Endometrial microvascular endothelial cells (primary cell): ENCODE data around the gene OSER1. TPM values are rescaled to one million over a fixed set of nuclear protein-coding genes. Genes with fewer than 3 reads are reported as not detected.
"Not testable (repeated sequence)": the region's sequence is repeated elsewhere in the genome, so short reads cannot be mapped to it uniquely, and the experiment has no call there.

ENCODE experiments used
- in situ Hi-C: cut with HindIII; loops from 2 replicates; pipeline ENCODE4 v1.10.0; 2017; ENCODE audit warnings: low sequenced_read_pairs, low pct_unique_long_range_greater_than_20kb; ENCODE audit errors: inconsistent ontology term
- total RNA-seq: library from RNA; depleted of rRNA; stranded (reverse); fragments of >200 nt; gene quantifications from one replicate; pipeline ENCODE4 v1.2.3, GENCODE V29; 2015; ENCODE audit errors: inconsistent ontology term

Gene OSER1
- total RNA-seq, 1 donor from 2014 or later: 36.9 TPM

- in situ Hi-C loops: no loop called here
Observed at GRCh38 chr20:44207126-44207723, 3.3 kb downstream of the OSER1 start.

- in situ Hi-C loops: no loop called here
Observed at GRCh38 chr20:44206132-44206531, 4.4 kb downstream of the OSER1 start.

GRCh38 chr20:44204832-44205215 lies 5.7 kb downstream of the OSER1 start:
- in situ Hi-C loops: no loop called here

- in situ Hi-C loops: no loop called here
Observed at GRCh38 chr20:44204156-44204831, 6.3 kb downstream of the OSER1 start.

- in situ Hi-C loops: no loop called here
Observed at GRCh38 chr20:44203161-44203560, 7.4 kb downstream of the OSER1 start.

- in situ Hi-C loops: no loop called here
Observed at GRCh38 chr20:44200983-44201382, 9.6 kb downstream of the OSER1 start.

- in situ Hi-C loops: no loop called here
Observed at GRCh38 chr20:44200371-44200770, 10.2 kb downstream of the OSER1 start.

GRCh38 chr20:44199877-44200276 lies 10.7 kb downstream of the OSER1 start:
- in situ Hi-C loops: no loop called here

GRCh38 chr20:44198872-44199271 lies 11.7 kb downstream of the OSER1 start:
- in situ Hi-C loops: no loop called here

- in situ Hi-C loops: no loop called here
Observed at GRCh38 chr20:44196271-44196670, 14.3 kb downstream of the OSER1 start.

- in situ Hi-C loops: no loop called here
Observed at GRCh38 chr20:44195605-44196004, 15.0 kb downstream of the OSER1 start.

- in situ Hi-C loops: no loop called here
Observed at GRCh38 chr20:44193801-44194200, 16.8 kb downstream of the OSER1 start.

GRCh38 chr20:44191640-44192039 lies 18.9 kb downstream of the OSER1 start:
- in situ Hi-C loops: not testable (repeated sequence)

GRCh38 chr20:44190197-44190852 lies 20.2 kb downstream of the OSER1 start:
- in situ Hi-C loops: not testable (repeated sequence)

- in situ Hi-C loops: no loop called here
Observed at GRCh38 chr20:44188752-44189151, 21.8 kb downstream of the OSER1 start.

GRCh38 chr20:44187772-44188709 lies 22.5 kb downstream of the OSER1 start:
- in situ Hi-C loops: no loop called here

- in situ Hi-C loops: no loop called here
Observed at GRCh38 chr20:44187054-44187771, 23.4 kb downstream of the OSER1 start, which contains the start of gene JPH2. JPH2 (minus strand) TSS chr20:44187188; CDS start chr20:44186705, 483 bp downstream.

- in situ Hi-C loops: no loop called here
Observed at GRCh38 chr20:44186674-44187053, 23.9 kb downstream of the OSER1 start.

- in situ Hi-C loops: no loop called here
Observed at GRCh38 chr20:44186201-44186600, 24.4 kb downstream of the OSER1 start.
